Endothelial cell of umbilical vein (primary cell): Measurements from ENCODE around the gene PAAF1. TPM values are rescaled to one million over a fixed set of nuclear protein-coding genes. Genes with fewer than 3 reads are reported as not detected.

Source experiments
- BruUV-seq: library from RNA; stranded (reverse); fragments of 400-500 nt; replicated peaks from 2 replicates; lab custom pipeline; 2021; lab: Mats Ljungman, UMichigan
- CTCF ChIA-PET: fragments of 300-600, 350-600 bp; sonication (Branson Sonifier 250); formaldehyde crosslinking; loops from one replicate; lab custom pipeline; 2021; ENCODE audit warnings: antibody characterized with exemption, inconsistent platforms; lab: Charles Lee
- POLR2A ChIA-PET: fragments of 300-600, 350-600 bp; sonication (Branson Sonifier 250); formaldehyde crosslinking; loops from one replicate; lab custom pipeline; 2021; ENCODE audit warnings: antibody characterized with exemption, inconsistent platforms; lab: Charles Lee
- DNase-seq: peaks from one replicate; pipeline ENCODE4 v3.0.0-alpha.2; 2011; ENCODE audit warnings: low read depth, low spot score
- FAIRE-seq: peaks from 2 replicates; lab custom pipeline; 2011; peaks lifted over from hg19 to GRCh38; lab: Jason Lieb, UNC
- H2AFZ ChIP-seq: 2 replicates; pipeline ENCODE4 v1.6.0; 2012; ENCODE audit warnings: low read depth, low read length, control low read depth, inconsistent platforms
- H3K27ac ChIP-seq: 2 replicates; pipeline ENCODE4 v1.5.1; 2011; ENCODE audit warnings: low read depth, mild to moderate bottlenecking, control low read depth, low read length, moderate library complexity; ENCODE audit not compliant: insufficient read depth
- H3K27me3 ChIP-seq, 2 experiments: 2 replicates each; pipeline versions ENCODE4 v1.6.0 to v1.6.1; 2011; ENCODE audit warnings: low read length in 2 of 2, mixed read lengths in 1 of 2; ENCODE audit not compliant: control insufficient read depth in 2 of 2, insufficient read depth in 2 of 2
- H3K36me3 ChIP-seq, 2 experiments: 2 replicates in 1 of 2; 3 replicates in 1 of 2; pipeline ENCODE4 v1.5.1; 2011; ENCODE audit warnings: low read length in 2 of 2, mild to moderate bottlenecking in 1 of 2, moderate library complexity in 1 of 2; ENCODE audit not compliant: control insufficient read depth in 2 of 2, insufficient read depth in 2 of 2; ENCODE audit errors: extremely low read depth in 1 of 2
- H3K4me1 ChIP-seq: 3 replicates; pipeline ENCODE4 v1.5.1; 2011; ENCODE audit warnings: mild to moderate bottlenecking, low read length; ENCODE audit not compliant: control insufficient read depth, insufficient read depth; ENCODE audit errors: extremely low read depth
- H3K4me2 ChIP-seq: 2 replicates; pipeline ENCODE4 v1.6.1; 2011; ENCODE audit warnings: low read length, control low read depth, mixed read lengths; ENCODE audit not compliant: insufficient read depth
- H3K4me3 ChIP-seq, 3 experiments: fragments of 200-600 bp in 1 of 3; sonication (generic), shearing (Covaris generic) in 1 of 3; replicated peaks in 1 of 3; 2 replicates each; pipeline ENCODE4 v1.5.1; 2011 to 2016; ENCODE audit warnings: control low read depth in 3 of 3, low read length in 3 of 3, mild to moderate bottlenecking in 2 of 3, inconsistent platforms in 1 of 3, low read depth in 1 of 3, moderate library complexity in 1 of 3; ENCODE audit not compliant: insufficient read depth in 1 of 3
- H3K79me2 ChIP-seq: 2 replicates; pipeline ENCODE4 v1.6.0; 2012; ENCODE audit warnings: low read length, inconsistent platforms; ENCODE audit not compliant: control insufficient read depth, insufficient read depth
- H3K9ac ChIP-seq: replicated peaks from 2 replicates; pipeline ENCODE3; 2011; ENCODE audit warnings: low read length, control low read depth; ENCODE audit not compliant: insufficient read depth; ENCODE audit errors: extremely low read depth
- H3K9me1 ChIP-seq: replicated peaks from 3 replicates; pipeline ENCODE4 v1.6.0; 2011; ENCODE audit warnings: mild to moderate bottlenecking, low read length; ENCODE audit not compliant: control insufficient read depth, insufficient read depth; ENCODE audit errors: extremely low read depth
- H3K9me3 ChIP-seq: replicated peaks from 2 replicates; pipeline ENCODE4 v1.5.1; 2012; ENCODE audit warnings: low read length, inconsistent platforms; ENCODE audit not compliant: control insufficient read depth, insufficient read depth
- H4K20me1 ChIP-seq: replicated peaks from 2 replicates; pipeline ENCODE3; 2011; ENCODE audit warnings: mild to moderate bottlenecking, low read length; ENCODE audit not compliant: control insufficient read depth, insufficient read depth; ENCODE audit errors: extremely low read depth
- EZH2 ChIP-seq: IDR thresholded peaks from 2 replicates; pipeline ENCODE4 v1.6.1; 2012; ENCODE audit warnings: borderline replicate concordance, low read depth, mild to moderate bottlenecking, moderate library complexity, low read length, inconsistent platforms; ENCODE audit not compliant: severe bottlenecking
- FOS ChIP-seq: IDR thresholded peaks from 2 replicates; pipeline ENCODE4 v1.6.1; 2011; ENCODE audit warnings: mild to moderate bottlenecking, low read length, moderate library complexity, borderline replicate concordance; ENCODE audit not compliant: insufficient read depth
- GATA2 ChIP-seq: IDR thresholded peaks from 2 replicates; pipeline ENCODE4 v1.7.0; 2011; ENCODE audit warnings: low read depth, mild to moderate bottlenecking, moderate library complexity, mixed read lengths, low read length; ENCODE audit not compliant: insufficient read length, insufficient read depth
- JUN ChIP-seq: IDR thresholded peaks from 2 replicates; pipeline ENCODE4 v1.6.1; 2011; ENCODE audit warnings: borderline replicate concordance, low read depth; ENCODE audit not compliant: insufficient read length, insufficient read depth
- MYC ChIP-seq: IDR thresholded peaks from one replicate; pipeline ENCODE4 v1.6.1; 2011; ENCODE audit warnings: mild to moderate bottlenecking, low read depth, low read length
- POLR2A ChIP-seq: IDR thresholded peaks from 2 replicates; pipeline ENCODE4 v1.6.1; 2012; ENCODE audit warnings: low read depth, mild to moderate bottlenecking, control low read depth, low read length
- POLR2AphosphoS5 ChIP-seq: IDR thresholded peaks from 2 replicates; pipeline ENCODE4 v1.6.1; 2012; ENCODE audit warnings: low read depth, mild to moderate bottlenecking, control low read depth, low read length, moderate library complexity; ENCODE audit not compliant: insufficient read depth
- dilution Hi-C: fragments of 300-500 bp; cut with MboI; formaldehyde crosslinking; loops from one replicate; pipeline ENCODE4 v1.15.0; 2019; ENCODE audit warnings: low sequenced_read_pairs; ENCODE audit not compliant: extremely low pct_ligation_motif_present
- intact Hi-C: fragments of 100-400 bp; cut with micrococcal nuclease; formaldehyde crosslinking; loops from one replicate; pipeline ENCODE4 v1.10.0; 2022
- polyA plus RNA-seq, 4 experiments: library from polyadenylated mRNA; depleted of rRNA in 3 of 4; stranded (reverse) in 3 of 4; unstranded in 1 of 4; fragments of >200 nt; gene quantifications; 2 replicates each; pipeline versions ENCODE4 v1.2.1 to v1.2.3, GENCODE V29; 2011 to 2012; ENCODE audit warnings: missing spikeins in 1 of 4
- total RNA-seq: library from RNA; stranded (reverse); gene quantifications from 2 replicates; pipeline ENCODE4 v1.2.3, GENCODE V29; 2021
- TF ChIP-seq, protein P1 (sequence below): IDR thresholded peaks from 2 replicates; pipeline ENCODE4 v1.6.1; 2011; ENCODE audit not compliant: insufficient read depth, insufficient read length
- TF ChIP-seq, protein P2 (sequence below), 2 donors: IDR thresholded peaks; 1 replicate in 1 of 2; 2 replicates in 1 of 2; pipeline ENCODE4 v1.5.1; 2011; ENCODE audit warnings: low read length in 2 of 2, mild to moderate bottlenecking in 2 of 2, moderate library complexity in 2 of 2, control low read depth in 1 of 2, inconsistent platforms in 1 of 2, low read depth in 1 of 2; ENCODE audit not compliant: insufficient read depth in 1 of 2; ENCODE audit errors: extremely low read depth in 1 of 2

Gene PAAF1
- total and polyA plus RNA-seq, 2 donors (not counting 3 experiments of a cell fraction or from before 2014, with no cell fraction given): 9.8 to 16.1 TPM

DNA sequence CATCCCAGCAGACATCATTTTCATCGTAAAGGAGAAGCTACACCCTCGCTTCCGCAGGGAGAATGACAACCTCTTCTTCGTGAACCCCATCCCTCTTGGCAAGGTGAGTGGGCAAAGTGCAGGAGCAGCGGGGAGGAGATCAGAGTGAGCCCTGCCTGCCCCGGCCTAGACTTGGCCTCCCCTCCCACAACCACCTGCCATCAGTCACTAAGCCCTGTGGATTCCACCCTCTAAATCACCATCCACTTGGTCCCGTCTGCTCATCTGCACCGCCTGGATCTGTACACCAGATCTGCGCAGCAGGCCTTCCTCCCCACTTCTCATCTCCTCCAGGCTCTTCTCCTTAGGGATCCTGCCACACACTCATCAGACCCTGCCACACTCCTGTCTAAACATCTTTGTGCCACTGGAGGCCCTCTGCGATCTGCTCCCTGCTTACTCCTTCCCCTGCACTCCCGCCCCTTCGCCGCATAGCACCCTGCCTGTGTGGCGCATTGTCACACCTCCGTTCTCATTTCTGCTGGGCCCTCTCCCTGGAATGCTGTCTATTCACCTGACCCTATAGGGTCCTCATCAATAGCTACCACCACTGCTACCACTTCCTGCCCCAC is 91.7 kb downstream of the PAAF1 start:
- FAIRE-seq: no peak
- TF ChIP-seq MYC (no peak), EZH2 (no peak), FOS (no peak), POLR2AphosphoS5 (no peak), POLR2A (no peak), GATA2 (no peak), JUN (no peak)
- TF ChIP-seq, protein P1, sequence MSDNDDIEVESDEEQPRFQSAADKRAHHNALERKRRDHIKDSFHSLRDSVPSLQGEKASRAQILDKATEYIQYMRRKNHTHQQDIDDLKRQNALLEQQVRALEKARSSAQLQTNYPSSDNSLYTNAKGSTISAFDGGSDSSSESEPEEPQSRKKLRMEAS: no peak
- TF ChIP-seq, protein P2, sequence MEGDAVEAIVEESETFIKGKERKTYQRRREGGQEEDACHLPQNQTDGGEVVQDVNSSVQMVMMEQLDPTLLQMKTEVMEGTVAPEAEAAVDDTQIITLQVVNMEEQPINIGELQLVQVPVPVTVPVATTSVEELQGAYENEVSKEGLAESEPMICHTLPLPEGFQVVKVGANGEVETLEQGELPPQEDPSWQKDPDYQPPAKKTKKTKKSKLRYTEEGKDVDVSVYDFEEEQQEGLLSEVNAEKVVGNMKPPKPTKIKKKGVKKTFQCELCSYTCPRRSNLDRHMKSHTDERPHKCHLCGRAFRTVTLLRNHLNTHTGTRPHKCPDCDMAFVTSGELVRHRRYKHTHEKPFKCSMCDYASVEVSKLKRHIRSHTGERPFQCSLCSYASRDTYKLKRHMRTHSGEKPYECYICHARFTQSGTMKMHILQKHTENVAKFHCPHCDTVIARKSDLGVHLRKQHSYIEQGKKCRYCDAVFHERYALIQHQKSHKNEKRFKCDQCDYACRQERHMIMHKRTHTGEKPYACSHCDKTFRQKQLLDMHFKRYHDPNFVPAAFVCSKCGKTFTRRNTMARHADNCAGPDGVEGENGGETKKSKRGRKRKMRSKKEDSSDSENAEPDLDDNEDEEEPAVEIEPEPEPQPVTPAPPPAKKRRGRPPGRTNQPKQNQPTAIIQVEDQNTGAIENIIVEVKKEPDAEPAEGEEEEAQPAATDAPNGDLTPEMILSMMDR (IDR thresholded peaks at IDR 0.05; ENCODE audit: extremely low read depth in 1 of 2, insufficient read depth in 1 of 2, low read depth in 1 of 2, low read length in 2 of 2): no peak
- Histone ChIP-seq H3K9me3 (no peaks in the 10 kb centered on the region), H3K4me3 (no peak overlapping the region), H3K4me2 (no peak overlapping the region), H3K27ac (no peak overlapping the region), H4K20me1 (no peaks in the 10 kb centered on the region), H3K36me3 (no peaks in the 10 kb centered on the region), H3K4me1 (no peaks in the 10 kb centered on the region), H3K9ac (no peak overlapping the region), H3K9me1 (no peaks in the 10 kb centered on the region), H3K27me3 (no peaks in the 10 kb centered on the region), H2AFZ (no peak overlapping the region), H3K79me2 (no peaks in the 10 kb centered on the region)
- dilution Hi-C loops: no loop called here
- intact Hi-C loops: loop anchor here (10.0 kb wide), 1 partner anchor 126 kb away; no protein-coding TSS in a partner anchor
- ChIA-PET CTCF (interaction anchor here (1.0 kb wide), 1 partner anchor 11 kb away, joined by 3 read pairs; no protein-coding TSS in a partner anchor), POLR2A (no interaction called here)
- no TSS peak for BruUV-seq
- no peak for DNase-seq
